ENCODE measurements around the gene ANP32D.
A peak's percentile ranks its signal among the peaks of the same experiment; 100 is the strongest.
"Not testable (repeated sequence)": the region's sequence is repeated elsewhere in the genome, so short reads cannot be mapped to it uniquely, and the experiment has no call there.

The ANP32D gene

DNA sequence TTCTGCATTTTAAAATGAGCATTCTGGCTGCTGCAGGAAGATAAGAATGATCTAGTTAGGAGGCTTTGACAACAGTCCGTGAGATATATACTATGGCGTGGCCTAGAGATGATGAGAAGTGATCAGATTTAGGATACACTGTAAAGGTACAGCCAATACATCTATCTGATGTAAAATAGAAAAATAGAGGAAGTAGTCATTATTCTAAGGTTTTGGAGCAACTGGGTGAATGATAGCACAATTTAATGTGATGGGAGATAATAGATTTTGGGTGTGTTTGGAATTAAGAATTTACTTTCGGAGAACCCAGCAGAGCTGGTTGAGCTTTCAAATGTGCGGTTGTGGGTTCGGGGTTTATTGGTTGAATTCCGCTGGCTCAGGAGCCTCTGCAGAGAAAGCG, at the start of gene ANP32D:
Gene ANP32D (plus strand): TSS at position 301 of the 400 bp plus-strand sequence. CDS start 106 bp downstream, outside the sequence.
- DNase-seq (ENCODE audit: low read depth in 2 of 2) = no peak
- TF ChIP-seq CTCF (IDR thresholded peaks at IDR 0.05; ENCODE audit: low read depth, low read length) = no peak
- H3K4me3 ChIP-seq (replicated peaks in 1 of 2; ENCODE audit: low read depth in 2 of 2, low read length in 2 of 2) = no peak within 1 kb of the TSS

DNA sequence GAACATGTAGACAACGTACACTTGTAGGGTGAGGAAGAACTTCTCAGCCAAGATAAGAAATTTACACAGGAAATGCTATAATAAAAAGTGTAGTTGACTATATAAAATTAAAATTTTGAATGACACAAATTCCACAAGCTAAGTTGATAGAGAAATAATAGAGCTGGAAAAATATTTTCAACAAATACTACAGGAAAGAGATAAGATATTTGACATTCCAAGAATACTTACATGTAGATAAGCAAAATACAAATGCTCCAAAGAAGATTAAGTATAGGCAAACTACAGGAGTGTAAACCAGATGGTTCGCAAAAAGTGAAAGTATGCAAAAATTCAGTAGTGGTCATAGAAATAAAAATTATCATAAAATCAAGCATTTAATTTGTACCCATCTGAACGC, 49.2 kb upstream of the ANP32D start:
- TF ChIP-seq CTCF (IDR thresholded peaks at IDR 0.05; ENCODE audit: low read depth, low read length) = no peak
- no peak overlapping the region for H3K4me3 ChIP-seq (replicated peaks in 1 of 2; ENCODE audit: low read depth in 2 of 2, low read length in 2 of 2)
- peak in 1 of 2 donors; percentile 18 for DNase-seq (ENCODE audit: low read depth in 2 of 2)

GRCh38 chr12:48424644-48425043, 47.7 kb upstream of the ANP32D start:
- H3K4me3 ChIP-seq (replicated peaks in 1 of 2; ENCODE audit: low read depth in 2 of 2, low read length in 2 of 2) = no peak overlapping the region
- TF ChIP-seq CTCF (IDR thresholded peaks at IDR 0.05; ENCODE audit: low read depth, low read length) = no peak
- no peak for DNase-seq (ENCODE audit: low read depth in 2 of 2)

DNA sequence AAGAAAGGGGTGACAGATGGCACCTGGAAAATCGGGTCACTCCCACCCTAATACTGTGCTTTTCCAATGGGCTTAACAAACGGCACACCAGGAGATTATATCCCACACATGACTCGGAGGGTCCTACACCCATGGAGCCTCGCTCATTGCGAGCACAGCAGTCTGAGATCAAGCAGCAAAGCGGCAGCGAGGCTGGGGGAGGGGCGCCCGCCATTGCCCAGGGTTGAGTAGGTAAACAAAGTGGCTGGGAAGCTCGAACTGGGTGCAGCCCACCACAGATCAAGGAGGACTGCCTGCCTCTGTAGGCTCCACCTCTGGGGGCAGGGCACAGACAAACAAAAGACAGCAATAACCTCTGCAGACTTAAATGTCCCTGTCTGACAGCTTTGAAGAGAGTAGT, 38.3 kb upstream of the ANP32D start:
- not testable (repeated sequence) for H3K4me3 ChIP-seq (replicated peaks in 1 of 2; ENCODE audit: low read depth in 2 of 2, low read length in 2 of 2); DNase-seq (ENCODE audit: low read depth in 2 of 2)

DNA sequence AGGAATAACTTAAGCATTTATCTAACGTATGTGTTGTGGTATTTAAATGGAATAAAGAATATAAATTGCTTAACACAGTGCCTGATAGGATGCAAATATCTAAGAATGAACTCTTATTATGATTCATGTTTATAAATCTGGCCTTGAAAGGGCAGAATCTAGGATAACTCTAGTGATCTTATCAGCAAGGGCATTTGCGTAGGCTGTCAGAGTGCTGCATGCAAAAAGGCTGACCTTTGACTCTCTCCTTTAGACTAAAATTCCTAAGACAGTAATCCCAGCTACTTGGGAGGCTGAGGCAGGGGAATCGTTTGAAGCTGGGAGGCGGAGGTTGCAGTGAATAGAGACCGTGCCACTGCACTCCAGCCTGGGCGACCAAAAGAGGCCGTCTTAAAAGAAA, 31.3 kb upstream of the ANP32D start:
- H3K4me3 ChIP-seq (replicated peaks in 1 of 2; ENCODE audit: low read depth in 2 of 2, low read length in 2 of 2) = no peak overlapping the region
- peak in 1 of 2 donors; percentile 6 for DNase-seq (ENCODE audit: low read depth in 2 of 2)
- no peak for TF ChIP-seq CTCF (IDR thresholded peaks at IDR 0.05; ENCODE audit: low read depth, low read length)

DNA sequence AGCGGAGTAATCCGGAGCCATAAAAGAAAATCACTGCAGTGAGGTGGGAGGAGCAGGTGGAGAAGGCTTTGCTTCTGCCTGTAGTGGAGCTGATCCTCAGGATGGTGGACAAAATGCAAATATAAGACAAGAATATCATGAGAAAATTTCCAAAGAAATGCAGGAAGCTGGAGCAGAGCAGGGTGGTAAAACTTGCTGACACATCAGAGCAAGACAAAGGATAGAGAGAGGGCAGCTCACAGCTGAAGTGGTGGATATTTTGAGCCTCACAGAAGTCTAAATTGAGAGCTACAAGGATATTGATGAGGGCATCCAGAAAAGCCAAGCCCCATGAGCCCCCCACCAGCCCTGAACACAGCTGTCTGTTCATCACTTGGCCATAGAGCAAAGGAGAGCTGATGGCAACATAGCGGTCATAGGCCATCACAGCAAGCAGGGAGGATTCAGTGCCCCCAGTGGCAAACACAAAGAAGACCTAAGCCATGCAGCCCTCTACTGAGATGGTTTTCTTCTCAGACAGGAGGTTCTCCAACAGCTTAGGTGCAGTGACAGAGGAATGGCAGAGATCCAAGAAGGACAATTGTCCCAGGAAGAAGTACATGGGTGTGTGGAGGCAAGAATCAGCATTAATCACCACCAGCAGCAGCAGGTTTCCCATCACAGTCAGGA, 30.0 kb upstream of the ANP32D start:
- H3K4me3 ChIP-seq (replicated peaks in 1 of 2; ENCODE audit: low read depth in 2 of 2, low read length in 2 of 2) = no peak overlapping the region
- DNase-seq (ENCODE audit: low read depth in 2 of 2) = no peak
- no peak for TF ChIP-seq CTCF (IDR thresholded peaks at IDR 0.05; ENCODE audit: low read depth, low read length)

- H3K4me3 ChIP-seq (replicated peaks in 1 of 2; ENCODE audit: low read depth in 2 of 2, low read length in 2 of 2) = no peak overlapping the region
- TF ChIP-seq CTCF (IDR thresholded peaks at IDR 0.05; ENCODE audit: low read depth, low read length) = no peak
- DNase-seq (ENCODE audit: low read depth in 2 of 2) = no peak
Observed at GRCh38 chr12:48445538-48445937, 26.8 kb upstream of the ANP32D start.

All from cardiac fibroblast (primary cell).